ENCODE data around the gene EXTL2. TPM values are rescaled to one million over a fixed set of nuclear protein-coding genes. Genes with fewer than 3 reads are reported as not detected.
"Not testable (repeated sequence)": the region's sequence is repeated elsewhere in the genome, so short reads cannot be mapped to it uniquely, and the experiment has no call there.

EXTL2 gene
- total RNA-seq, 1 experiment from 2014 or later, result 15.2 TPM

DNA sequence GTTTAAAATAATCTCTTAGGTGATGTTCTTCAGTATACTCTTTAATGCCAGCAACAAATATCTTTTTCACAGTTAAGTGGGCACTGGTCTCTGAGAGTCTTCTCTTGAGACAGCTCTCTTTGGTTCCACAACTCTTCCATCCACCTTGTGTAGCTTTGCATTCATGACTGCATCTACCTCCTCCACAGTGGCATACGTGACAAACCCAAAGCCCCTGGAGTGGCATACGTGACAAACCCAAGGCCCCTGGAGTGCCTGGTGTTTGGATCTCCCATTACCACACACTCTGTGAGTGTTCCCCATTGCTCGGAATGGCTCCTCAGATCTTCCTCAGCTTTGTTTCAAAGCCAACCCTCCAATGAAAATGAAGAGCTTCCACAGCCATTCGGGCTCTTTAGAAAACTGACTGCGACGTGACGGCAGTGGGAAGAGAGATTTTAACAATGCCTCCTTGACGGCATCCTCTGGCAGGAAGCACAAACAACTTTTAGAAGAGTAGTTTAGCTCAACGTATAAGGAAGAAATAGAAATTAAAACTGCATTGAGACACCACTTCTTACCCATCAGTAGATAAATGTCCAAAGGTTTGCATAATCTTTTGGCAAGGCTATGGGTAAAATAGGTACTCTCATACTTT lies 47.1 kb upstream of the EXTL2 start:
- Mint-ChIP-seq H3K36me3 (ENCODE audit: insufficient read depth, unreplicated experiment) (peaks cover 54% of the 10 kb centered on the region), H3K27ac (ENCODE audit: low read depth, unreplicated experiment) (peak overlapping the region; percentile 46), H3K4me3 (ENCODE audit: unreplicated experiment) (no peak overlapping the region), H3K27me3 (ENCODE audit: insufficient read depth, unreplicated experiment) (no peaks in the 10 kb centered on the region), H3K4me1 (ENCODE audit: insufficient read depth, unreplicated experiment) (no peaks in the 10 kb centered on the region), H3K9me3 (ENCODE audit: unreplicated experiment) (no peaks in the 10 kb centered on the region)
- CTCF ChIA-PET, result interaction anchor here (0.9 to 2.1 kb wide), 3 partner anchors 20 to 347 kb away, joined by 3 to 11 read pairs (median 4); no protein-coding TSS in a partner anchor
- TF ChIP-seq, protein P1, sequence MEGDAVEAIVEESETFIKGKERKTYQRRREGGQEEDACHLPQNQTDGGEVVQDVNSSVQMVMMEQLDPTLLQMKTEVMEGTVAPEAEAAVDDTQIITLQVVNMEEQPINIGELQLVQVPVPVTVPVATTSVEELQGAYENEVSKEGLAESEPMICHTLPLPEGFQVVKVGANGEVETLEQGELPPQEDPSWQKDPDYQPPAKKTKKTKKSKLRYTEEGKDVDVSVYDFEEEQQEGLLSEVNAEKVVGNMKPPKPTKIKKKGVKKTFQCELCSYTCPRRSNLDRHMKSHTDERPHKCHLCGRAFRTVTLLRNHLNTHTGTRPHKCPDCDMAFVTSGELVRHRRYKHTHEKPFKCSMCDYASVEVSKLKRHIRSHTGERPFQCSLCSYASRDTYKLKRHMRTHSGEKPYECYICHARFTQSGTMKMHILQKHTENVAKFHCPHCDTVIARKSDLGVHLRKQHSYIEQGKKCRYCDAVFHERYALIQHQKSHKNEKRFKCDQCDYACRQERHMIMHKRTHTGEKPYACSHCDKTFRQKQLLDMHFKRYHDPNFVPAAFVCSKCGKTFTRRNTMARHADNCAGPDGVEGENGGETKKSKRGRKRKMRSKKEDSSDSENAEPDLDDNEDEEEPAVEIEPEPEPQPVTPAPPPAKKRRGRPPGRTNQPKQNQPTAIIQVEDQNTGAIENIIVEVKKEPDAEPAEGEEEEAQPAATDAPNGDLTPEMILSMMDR (IDR thresholded peaks at IDR 0.05; ENCODE audit: unreplicated experiment), result no peak
- POLR2A ChIA-PET, result no interaction called here
- intact Hi-C loops (cut with micrococcal nuclease), result no loop called here
- no TSS peak for BruUV-seq (replicated peaks)
- no peak for DNase-seq (ENCODE audit: unreplicated experiment)

DNA sequence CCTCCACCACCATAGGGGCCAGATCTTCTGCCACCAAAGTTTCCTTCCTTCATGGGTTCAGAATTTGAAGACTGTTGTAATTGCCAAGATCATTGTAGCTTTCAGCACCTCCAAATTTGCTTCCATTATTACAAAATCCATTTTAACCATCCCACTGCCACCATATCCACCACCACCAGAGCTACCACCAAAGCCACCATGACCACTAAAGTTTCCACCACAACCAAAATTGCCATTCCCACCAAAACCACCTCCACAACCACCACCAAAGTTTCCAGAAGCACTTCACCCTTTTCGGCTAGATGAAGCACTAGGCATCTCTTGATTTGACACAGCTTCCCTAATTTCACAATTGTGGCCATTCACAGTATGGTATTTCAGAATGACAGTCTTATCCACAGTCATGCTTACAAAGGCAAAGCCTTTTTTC lies 46.5 kb upstream of the EXTL2 start:
- ChIA-PET POLR2A (interaction anchor here (1.1 to 1.6 kb wide), 2 partner anchors 14 to 44 kb away, joined by 3 to 4 read pairs; no protein-coding TSS in a partner anchor), CTCF (interaction anchor here (0.7 to 2.1 kb wide), 3 partner anchors 13 to 347 kb away, joined by 3 to 11 read pairs (median 4); no protein-coding TSS in a partner anchor)
- Mint-ChIP-seq H3K9me3 (ENCODE audit: unreplicated experiment) (no peaks in the 10 kb centered on the region), H3K27me3 (ENCODE audit: insufficient read depth, unreplicated experiment) (no peaks in the 10 kb centered on the region), H3K27ac (ENCODE audit: low read depth, unreplicated experiment) (peak overlapping the region; percentile 46), H3K36me3 (ENCODE audit: insufficient read depth, unreplicated experiment) (peaks cover 48% of the 10 kb centered on the region), H3K4me1 (ENCODE audit: insufficient read depth, unreplicated experiment) (no peaks in the 10 kb centered on the region), H3K4me3 (ENCODE audit: unreplicated experiment) (no peak overlapping the region)
- BruUV-seq (replicated peaks), result no TSS peak
- intact Hi-C loops (cut with micrococcal nuclease), result no loop called here
- TF ChIP-seq, protein P1 (IDR thresholded peaks at IDR 0.05; ENCODE audit: unreplicated experiment), result no peak
- no peak for DNase-seq (ENCODE audit: unreplicated experiment)

DNA sequence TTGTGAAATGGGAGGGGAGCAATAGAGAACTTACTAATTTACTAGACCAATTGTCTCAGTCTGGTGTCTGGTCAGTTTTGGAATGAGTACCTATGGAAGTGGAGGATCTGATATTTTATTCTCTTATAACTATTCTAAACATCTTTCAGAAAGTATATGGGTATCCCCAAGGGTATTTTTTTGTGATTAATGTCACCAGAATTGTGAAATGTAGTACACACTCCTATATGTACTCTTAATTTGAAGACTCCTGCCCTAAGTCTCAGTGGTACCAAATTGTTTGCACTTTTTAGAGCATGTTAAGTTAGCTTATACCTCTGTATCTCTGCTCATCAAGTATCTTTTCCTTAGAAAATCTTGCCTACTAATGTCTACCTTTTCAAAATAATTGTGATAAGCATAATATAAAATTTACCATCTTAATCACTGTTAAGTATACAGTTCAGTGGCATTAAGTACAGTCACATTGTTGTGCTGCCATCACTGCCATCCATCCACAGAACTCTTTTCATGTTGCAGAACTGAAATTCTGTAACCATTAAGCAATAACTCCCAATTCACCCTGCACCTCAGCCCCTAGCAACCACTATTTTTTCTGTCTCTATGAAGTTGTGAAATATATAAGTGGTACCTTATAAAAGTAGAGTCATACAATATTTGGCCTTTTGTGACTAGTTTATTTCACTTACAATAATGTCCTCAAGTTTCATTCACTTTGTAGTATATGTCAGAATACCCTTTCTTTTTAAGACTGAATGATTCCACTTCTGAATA lies 41.7 kb upstream of the EXTL2 start:
- Mint-ChIP-seq H3K27ac (ENCODE audit: low read depth, unreplicated experiment) (no peak overlapping the region), H3K27me3 (ENCODE audit: insufficient read depth, unreplicated experiment) (no peaks in the 10 kb centered on the region), H3K4me1 (ENCODE audit: insufficient read depth, unreplicated experiment) (no peaks in the 10 kb centered on the region), H3K36me3 (ENCODE audit: insufficient read depth, unreplicated experiment) (peaks cover 45% of the 10 kb centered on the region), H3K4me3 (ENCODE audit: unreplicated experiment) (no peak overlapping the region), H3K9me3 (ENCODE audit: unreplicated experiment) (no peaks in the 10 kb centered on the region)
- BruUV-seq (replicated peaks), result no TSS peak
- TF ChIP-seq, protein P1 (IDR thresholded peaks at IDR 0.05; ENCODE audit: unreplicated experiment), result no peak
- POLR2A ChIA-PET, result interaction anchor here (2.3 kb wide), 1 partner anchor 90 kb away, joined by 5 read pairs; no protein-coding TSS in a partner anchor
- CTCF ChIA-PET, result interaction anchor here (0.6 to 3.1 kb wide), 2 partner anchors 302 to 326 kb away, joined by 3 to 12 read pairs; no protein-coding TSS in a partner anchor
- intact Hi-C loops (cut with micrococcal nuclease), result no loop called here
- DNase-seq (ENCODE audit: unreplicated experiment), result no peak

DNA sequence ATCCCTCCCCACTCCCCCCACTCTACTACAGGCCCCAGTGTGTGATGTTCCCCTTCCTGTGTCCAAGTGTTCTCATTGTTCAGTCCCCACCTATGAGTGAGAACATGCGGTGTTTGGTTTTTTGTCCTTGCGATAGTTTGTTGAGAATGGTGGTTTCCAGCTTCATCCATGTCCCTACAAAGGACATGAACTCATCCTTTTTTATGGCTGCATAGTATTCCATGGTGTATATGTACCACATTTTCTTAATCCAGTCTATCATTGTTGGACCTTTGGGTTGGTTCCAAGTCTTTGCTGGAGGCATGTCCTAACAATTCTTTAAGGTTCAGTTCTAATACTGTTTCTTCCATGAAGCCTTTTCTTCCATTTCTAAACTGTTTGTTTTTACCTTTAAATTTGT lies 38.9 kb upstream of the EXTL2 start:
- H3K27me3 Mint-ChIP-seq (ENCODE audit: insufficient read depth, unreplicated experiment); intact Hi-C loops (cut with micrococcal nuclease); BruUV-seq (replicated peaks); H3K4me1 Mint-ChIP-seq (ENCODE audit: insufficient read depth, unreplicated experiment); POLR2A ChIA-PET; DNase-seq (ENCODE audit: unreplicated experiment); H3K9me3 Mint-ChIP-seq (ENCODE audit: unreplicated experiment); H3K4me3 Mint-ChIP-seq (ENCODE audit: unreplicated experiment); H3K27ac Mint-ChIP-seq (ENCODE audit: low read depth, unreplicated experiment): not testable (repeated sequence)
- CTCF ChIA-PET, result interaction anchor here (0.6 to 3.7 kb wide), 2 partner anchors 355 to 359 kb away, joined by 4 to 17 read pairs; no protein-coding TSS in a partner anchor
- H3K36me3 Mint-ChIP-seq (ENCODE audit: insufficient read depth, unreplicated experiment), result peaks cover 28% of the 10 kb centered on the region
